Natural killer cell (primary cell): ENCODE measurements around the gene IFNA1. TPM values are rescaled to one million over a fixed set of nuclear protein-coding genes. Genes with fewer than 3 reads are reported as not detected.
A peak's percentile ranks its signal among the peaks of the same experiment; 100 is the strongest.
"Not testable (repeated sequence)": the region's sequence is repeated elsewhere in the genome, so short reads cannot be mapped to it uniquely, and the experiment has no call there.

ENCODE experiments used
- ATAC-seq, 3 donors: fragments of 150-1000 bp in 2 of 3; fragments of 200-7000 bp in 1 of 3; cut with Tn5 transposase; 1 replicate in 1 of 3; 2 replicates in 2 of 3; pipeline ENCODE4 v1.10.0; 2021; ENCODE audit warnings: mild to moderate bottlenecking in 2 of 3, moderate library complexity in 2 of 3
- DNase-seq, 2 donors: peaks; one replicate each; pipeline versions ENCODE4 v3.0.0 to v3.0.0-alpha.2; 2013 to 2021; ENCODE audit warnings: mixed read lengths in 1 of 2
- H3K27ac ChIP-seq: one replicate; pipeline ENCODE4 v1.5.1; 2013; ENCODE audit warnings: mild to moderate bottlenecking, low read length
- H3K27me3 ChIP-seq: one replicate; pipeline ENCODE4 v1.6.1; 2013; ENCODE audit warnings: low read length; ENCODE audit not compliant: control insufficient read depth, insufficient read depth
- H3K36me3 ChIP-seq: one replicate; pipeline ENCODE4 v1.6.1; 2013; ENCODE audit warnings: low read length; ENCODE audit not compliant: control insufficient read depth, insufficient read depth
- H3K4me1 ChIP-seq: one replicate; pipeline ENCODE4 v1.6.1; 2013; ENCODE audit warnings: low read length; ENCODE audit not compliant: control insufficient read depth, insufficient read depth
- H3K4me3 ChIP-seq: one replicate; pipeline ENCODE4 v1.5.1; 2013; ENCODE audit warnings: low read length
- H3K9me3 ChIP-seq: one replicate; pipeline ENCODE4 v1.6.1; 2013; ENCODE audit warnings: low read length; ENCODE audit not compliant: control insufficient read depth, insufficient read depth
- H3K27ac Mint-ChIP-seq, 2 donors: one replicate each; pipeline ENCODE4 v1.8.0; 2022; ENCODE audit warnings: mild to moderate bottlenecking in 2 of 2, mixed read lengths in 2 of 2, moderate library complexity in 1 of 2
- H3K27me3 Mint-ChIP-seq, 2 donors: one replicate each; pipeline ENCODE4 v1.8.0; 2022; ENCODE audit warnings: low read depth in 2 of 2, mixed read lengths in 2 of 2
- H3K36me3 Mint-ChIP-seq: one replicate; pipeline ENCODE4 v1.8.0; 2022; ENCODE audit warnings: mixed read lengths
- H3K4me1 Mint-ChIP-seq, 2 donors: one replicate each; pipeline ENCODE4 v1.8.0; 2022; ENCODE audit warnings: mixed read lengths in 2 of 2
- H3K4me3 Mint-ChIP-seq: one replicate; pipeline ENCODE4 v1.8.0; 2022; ENCODE audit warnings: mild to moderate bottlenecking, moderate library complexity, mixed read lengths
- H3K9me3 Mint-ChIP-seq, 2 donors: one replicate each; pipeline ENCODE4 v1.8.0; 2022; ENCODE audit warnings: mixed read lengths in 2 of 2
- WGBS: methylation state at CpG from one replicate; pipeline ENCODE4 v1.1.7; 2013; ENCODE audit warnings: missing lambda C conversion rate; ENCODE audit not compliant: insufficient coverage; 5-methylcytosine and 5-hydroxymethylcytosine counted together
- intact Hi-C: fragments of 100-400 bp; cut with micrococcal nuclease; formaldehyde crosslinking; loops from one replicate; pipeline ENCODE4 v1.14.2; 2022
- total RNA-seq, 4 donors: library from RNA; stranded (reverse); fragments of 120-200 nt in 1 of 4; gene quantifications; one replicate each; pipeline versions ENCODE4 v1.2.3 to v1.2.4, GENCODE V29; 2013 to 2022
- TF ChIP-seq, protein P1 (sequence below): fragments of 200-600 bp; IDR thresholded peaks from one replicate; pipeline ENCODE4 v1.8.0; 2022; ENCODE audit warnings: antibody characterized with exemption

IFNA1 gene
- total RNA-seq, 3 donors from 2014 or later (not counting 1 experiment from before 2014, with no cell fraction given), result not detected

DNA sequence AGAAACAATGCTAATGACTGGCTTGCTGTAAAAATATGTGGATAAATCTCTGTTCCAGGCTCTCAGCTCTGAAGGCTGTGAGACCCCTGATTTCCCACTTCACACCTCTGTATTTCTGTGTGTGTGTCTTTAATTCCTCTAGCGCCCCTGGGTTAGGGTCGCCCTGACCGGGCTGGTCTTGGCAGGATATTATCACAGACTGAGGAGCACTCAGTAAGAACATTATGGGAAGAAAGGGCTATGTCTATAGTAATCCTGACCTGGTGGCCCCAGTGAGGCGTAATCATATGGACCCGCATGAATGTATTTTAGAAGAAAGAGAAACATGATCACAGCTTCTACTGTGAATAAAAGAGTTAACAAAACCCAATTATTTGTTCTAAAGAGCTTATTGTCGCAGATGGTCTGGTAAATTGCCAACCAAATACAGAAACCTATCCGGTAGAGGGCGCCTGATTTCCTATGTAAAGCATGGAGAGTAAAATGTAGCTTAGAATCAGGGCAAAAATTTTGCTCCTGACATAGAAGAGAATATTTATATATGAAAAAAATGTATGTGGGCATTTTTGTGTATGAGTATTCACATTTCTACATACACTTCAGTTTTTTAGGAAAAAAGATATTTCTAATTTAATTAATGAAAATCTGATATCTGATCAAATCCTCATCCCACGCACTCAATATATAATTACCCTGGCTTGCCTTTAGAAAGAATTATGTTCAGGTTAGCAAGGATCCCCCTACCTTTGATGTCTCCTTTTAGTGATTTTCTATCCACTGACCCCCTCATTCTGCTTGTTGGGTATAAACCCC is 5.8 kb upstream of the IFNA1 start:
- Mint-ChIP-seq H3K4me3 (no peak overlapping the region), H3K27me3 (peaks cover 28 to 33% of the 10 kb centered on the region in 2 donors), H3K36me3 (no peaks in the 10 kb centered on the region), H3K9me3 (no peaks in the 10 kb centered on the region), H3K27ac (no peak overlapping the region), H3K4me1 (no peaks in the 10 kb centered on the region)
- no peak overlapping the region for H3K27ac ChIP-seq
- DNase-seq, result peak in 1 of 2 donors; percentile 74
- no peaks in the 10 kb centered on the region for H3K4me1 ChIP-seq
- intact Hi-C loops, result loop anchor here (1.0 kb wide), 1 partner anchor 355 kb away; no protein-coding TSS in a partner anchor
- no peaks in the 10 kb centered on the region for H3K9me3 ChIP-seq
- WGBS, result 74% methylated on average over 8 of the region's 9 CpGs
- H3K27me3 ChIP-seq, result no peaks in the 10 kb centered on the region
- no peaks in the 10 kb centered on the region for H3K36me3 ChIP-seq
- TF ChIP-seq, protein P1, sequence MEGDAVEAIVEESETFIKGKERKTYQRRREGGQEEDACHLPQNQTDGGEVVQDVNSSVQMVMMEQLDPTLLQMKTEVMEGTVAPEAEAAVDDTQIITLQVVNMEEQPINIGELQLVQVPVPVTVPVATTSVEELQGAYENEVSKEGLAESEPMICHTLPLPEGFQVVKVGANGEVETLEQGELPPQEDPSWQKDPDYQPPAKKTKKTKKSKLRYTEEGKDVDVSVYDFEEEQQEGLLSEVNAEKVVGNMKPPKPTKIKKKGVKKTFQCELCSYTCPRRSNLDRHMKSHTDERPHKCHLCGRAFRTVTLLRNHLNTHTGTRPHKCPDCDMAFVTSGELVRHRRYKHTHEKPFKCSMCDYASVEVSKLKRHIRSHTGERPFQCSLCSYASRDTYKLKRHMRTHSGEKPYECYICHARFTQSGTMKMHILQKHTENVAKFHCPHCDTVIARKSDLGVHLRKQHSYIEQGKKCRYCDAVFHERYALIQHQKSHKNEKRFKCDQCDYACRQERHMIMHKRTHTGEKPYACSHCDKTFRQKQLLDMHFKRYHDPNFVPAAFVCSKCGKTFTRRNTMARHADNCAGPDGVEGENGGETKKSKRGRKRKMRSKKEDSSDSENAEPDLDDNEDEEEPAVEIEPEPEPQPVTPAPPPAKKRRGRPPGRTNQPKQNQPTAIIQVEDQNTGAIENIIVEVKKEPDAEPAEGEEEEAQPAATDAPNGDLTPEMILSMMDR, result peak; percentile 43
- H3K4me3 ChIP-seq, result no peak overlapping the region
- peak in 1 of 3 donors; percentile 49 for ATAC-seq

DNA sequence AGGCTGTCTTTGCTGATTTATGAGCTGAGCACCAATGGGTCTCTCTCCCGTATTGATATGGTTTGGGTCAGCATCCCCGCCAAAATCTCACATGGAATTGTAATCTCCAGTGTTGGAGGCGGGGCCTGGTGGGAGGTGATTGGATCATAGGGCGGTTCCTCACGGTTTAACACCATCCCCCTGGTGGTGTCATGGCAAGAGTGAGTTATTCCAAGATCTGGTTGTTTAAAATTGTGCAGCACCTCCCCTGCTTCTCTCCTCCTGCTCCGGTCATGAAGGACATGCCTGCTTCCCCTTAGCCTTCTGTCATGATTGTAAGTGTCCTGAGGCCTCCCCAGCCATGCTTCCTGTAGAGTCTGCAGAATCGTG is 5.2 kb upstream of the IFNA1 start:
- H3K36me3 Mint-ChIP-seq, H3K27ac ChIP-seq, H3K36me3 ChIP-seq, H3K27ac Mint-ChIP-seq, H3K4me1 ChIP-seq, H3K4me3 ChIP-seq, intact Hi-C loops, DNase-seq, H3K4me3 Mint-ChIP-seq, ATAC-seq, H3K9me3 ChIP-seq, H3K4me1 Mint-ChIP-seq, H3K27me3 ChIP-seq, H3K9me3 Mint-ChIP-seq: not testable (repeated sequence)
- WGBS, result 89% methylated on average over 4 of the region's 7 CpGs
- H3K27me3 Mint-ChIP-seq, result peaks cover 25 to 27% of the 10 kb centered on the region in 2 donors

DNA sequence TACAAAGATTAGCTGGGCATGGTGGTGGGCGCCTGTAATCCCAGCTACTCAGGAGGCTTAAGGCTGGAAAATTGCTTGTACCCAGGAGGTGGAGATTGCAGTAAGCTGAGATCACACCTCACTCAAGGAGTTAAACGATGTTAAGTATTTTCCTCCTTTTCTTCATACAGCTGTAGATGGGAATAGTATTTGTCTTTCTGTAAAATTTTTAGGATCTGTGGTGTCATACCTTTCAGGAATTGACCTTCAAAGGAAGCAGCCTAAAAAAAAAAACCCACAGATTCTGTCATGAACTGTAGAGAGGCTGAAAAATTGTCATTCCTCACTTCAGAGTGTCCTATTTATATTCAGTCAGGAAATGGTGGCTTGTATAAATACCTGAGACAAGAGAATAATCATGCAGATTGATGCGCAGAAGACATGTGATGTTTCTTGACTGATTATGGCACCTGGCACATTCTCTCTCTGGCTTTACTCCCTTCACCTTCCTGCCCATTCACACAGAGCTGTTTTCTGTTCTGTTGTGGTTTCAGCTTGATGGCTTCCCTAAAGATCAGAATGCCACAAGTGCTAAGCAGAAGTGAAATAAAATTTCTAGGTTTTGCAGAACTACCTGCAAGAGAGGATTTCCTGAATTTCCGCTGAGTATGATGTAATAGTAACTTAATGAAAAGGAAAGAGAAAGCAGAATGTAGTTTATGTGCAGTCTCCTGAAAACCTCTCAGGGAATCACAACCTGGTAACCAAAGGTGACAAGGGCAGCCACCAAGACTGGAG is 3.8 kb downstream of the IFNA1 start:
- DNase-seq (peak in 1 of 2 donors; percentile 76), ATAC-seq (peak; percentile 36 to 73 (median 71))
- Mint-ChIP-seq H3K27ac (no peak overlapping the region), H3K4me1 (peaks cover 9% of the 10 kb centered on the region in 2 donors), H3K4me3 (no peak overlapping the region), H3K9me3 (no peaks in the 10 kb centered on the region), H3K36me3 (no peaks in the 10 kb centered on the region), H3K27me3 (peaks cover 8 to 20% of the 10 kb centered on the region in 2 donors)
- peaks cover 3% of the 10 kb centered on the region for H3K4me1 ChIP-seq
- no peak overlapping the region for H3K4me3 ChIP-seq
- no peaks in the 10 kb centered on the region for H3K36me3 ChIP-seq
- H3K27ac ChIP-seq, result no peak overlapping the region
- WGBS, result 0% methylated on average over 2 of the region's 4 CpGs
- TF ChIP-seq, protein P1, result no peak
- intact Hi-C loops, result no loop called here
- no peaks in the 10 kb centered on the region for H3K27me3 ChIP-seq
- no peaks in the 10 kb centered on the region for H3K9me3 ChIP-seq

DNA sequence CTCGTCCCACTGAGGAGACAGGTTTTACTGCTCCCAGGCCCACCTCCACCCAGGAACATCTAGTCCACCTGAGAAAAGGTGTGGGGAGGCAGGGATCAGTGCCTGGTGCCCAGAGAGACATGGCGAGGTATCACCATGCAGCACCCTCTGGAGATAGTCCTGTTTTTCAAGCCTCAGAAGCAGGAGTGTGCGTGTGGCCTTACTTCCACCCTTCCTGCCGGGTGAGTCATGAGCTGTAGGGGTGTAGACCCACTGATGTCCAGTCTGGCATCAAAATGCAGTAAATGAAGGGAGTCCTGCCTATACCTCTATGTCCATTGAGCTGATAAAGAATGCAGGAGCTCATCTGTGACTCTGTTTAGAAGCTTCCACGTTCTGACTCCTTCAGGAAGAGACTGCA is 9.1 kb downstream of the IFNA1 start:
- H3K27me3 ChIP-seq, H3K4me3 ChIP-seq, H3K9me3 Mint-ChIP-seq, H3K27ac Mint-ChIP-seq, H3K4me1 Mint-ChIP-seq, H3K36me3 Mint-ChIP-seq, ATAC-seq, H3K4me3 Mint-ChIP-seq, intact Hi-C loops, H3K9me3 ChIP-seq, DNase-seq, H3K36me3 ChIP-seq, H3K4me1 ChIP-seq, H3K27ac ChIP-seq: not testable (repeated sequence)
- WGBS, result 83% methylated on average over 4 of the region's 5 CpGs
- peaks cover 15 to 20% of the 10 kb centered on the region in 2 donors for H3K27me3 Mint-ChIP-seq
